Femur (tissue), 1 donor: ENCODE measurements around the gene RECQL5.
"Not testable (repeated sequence)": the region's sequence is repeated elsewhere in the genome, so short reads cannot be mapped to it uniquely, and the experiment has no call there.

Experiments
- DNase-seq: peaks from one replicate; pipeline ENCODE4 v3.0.0-alpha.2; 2017

Gene RECQL5

GRCh38 chr17:75612906-75613626 is 53.9 kb downstream of the RECQL5 start:
- DNase-seq = no peak

DNA sequence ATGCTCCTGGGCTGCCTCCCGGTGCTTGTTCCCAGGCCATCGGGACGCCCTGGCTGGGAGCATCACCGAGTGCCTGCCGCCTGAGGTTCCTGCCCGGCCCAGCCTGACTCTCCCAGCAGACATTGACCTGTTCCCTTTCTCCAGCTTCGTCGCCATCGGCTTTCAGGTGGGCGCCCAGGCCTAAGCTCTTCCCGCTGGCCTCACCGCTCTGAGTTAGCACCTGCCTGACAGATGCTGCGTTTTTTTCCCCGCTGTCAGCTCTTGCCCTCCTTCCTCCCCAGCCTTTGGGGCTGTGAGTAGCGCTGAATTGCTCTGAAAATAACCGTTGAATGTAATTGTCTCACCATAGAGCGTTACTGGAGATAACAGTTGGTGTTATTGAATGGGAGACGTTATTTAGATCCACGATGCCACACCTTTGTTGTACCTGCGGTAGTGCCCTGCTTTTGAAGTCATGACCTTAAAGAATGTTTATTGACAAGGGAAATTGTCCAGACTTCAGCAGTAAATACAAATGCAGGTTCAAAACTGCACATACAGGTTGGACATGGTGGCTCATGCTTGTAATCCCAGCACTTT is 55.0 kb downstream of the RECQL5 start:
- DNase-seq = no peak

- DNase-seq = no peak
These were observed 56.6 kb downstream of the RECQL5 start for GRCh38 chr17:75610103-75610984.

- DNase-seq = no peak
These were observed 59.9 kb downstream of the RECQL5 start for GRCh38 chr17:75607086-75607485.

GRCh38 chr17:75605790-75606189 is 61.2 kb downstream of the RECQL5 start:
- DNase-seq = no peak

- no peak for DNase-seq
These were observed 62.8 kb downstream of the RECQL5 start for GRCh38 chr17:75604034-75604695.

GRCh38 chr17:75603123-75603522 is 63.8 kb downstream of the RECQL5 start:
- no peak for DNase-seq

DNA sequence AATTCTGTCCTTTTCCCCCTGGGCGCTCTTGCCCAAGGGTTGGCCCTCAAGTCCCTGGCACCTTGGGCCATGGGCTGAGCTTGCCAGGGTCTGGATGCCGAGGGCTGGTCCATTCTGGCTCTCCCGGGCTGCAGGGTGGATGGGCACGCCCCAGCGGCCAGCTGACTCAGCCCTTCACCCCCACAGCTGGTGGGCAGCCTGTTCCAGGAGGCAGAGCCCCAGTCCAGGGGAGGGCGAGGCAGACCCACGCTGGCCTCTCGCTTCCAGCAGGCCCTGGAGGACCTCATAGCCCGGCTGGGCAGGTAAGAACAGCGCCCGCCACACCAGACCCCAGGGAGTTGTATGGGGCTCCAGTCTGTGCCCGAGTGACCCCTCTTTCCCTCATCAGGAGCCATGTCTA is 64.3 kb downstream of the RECQL5 start:
- DNase-seq = peak; percentile 31

GRCh38 chr17:75601057-75601987 is 65.6 kb downstream of the RECQL5 start:
- peak; percentile 65 for DNase-seq

DNA sequence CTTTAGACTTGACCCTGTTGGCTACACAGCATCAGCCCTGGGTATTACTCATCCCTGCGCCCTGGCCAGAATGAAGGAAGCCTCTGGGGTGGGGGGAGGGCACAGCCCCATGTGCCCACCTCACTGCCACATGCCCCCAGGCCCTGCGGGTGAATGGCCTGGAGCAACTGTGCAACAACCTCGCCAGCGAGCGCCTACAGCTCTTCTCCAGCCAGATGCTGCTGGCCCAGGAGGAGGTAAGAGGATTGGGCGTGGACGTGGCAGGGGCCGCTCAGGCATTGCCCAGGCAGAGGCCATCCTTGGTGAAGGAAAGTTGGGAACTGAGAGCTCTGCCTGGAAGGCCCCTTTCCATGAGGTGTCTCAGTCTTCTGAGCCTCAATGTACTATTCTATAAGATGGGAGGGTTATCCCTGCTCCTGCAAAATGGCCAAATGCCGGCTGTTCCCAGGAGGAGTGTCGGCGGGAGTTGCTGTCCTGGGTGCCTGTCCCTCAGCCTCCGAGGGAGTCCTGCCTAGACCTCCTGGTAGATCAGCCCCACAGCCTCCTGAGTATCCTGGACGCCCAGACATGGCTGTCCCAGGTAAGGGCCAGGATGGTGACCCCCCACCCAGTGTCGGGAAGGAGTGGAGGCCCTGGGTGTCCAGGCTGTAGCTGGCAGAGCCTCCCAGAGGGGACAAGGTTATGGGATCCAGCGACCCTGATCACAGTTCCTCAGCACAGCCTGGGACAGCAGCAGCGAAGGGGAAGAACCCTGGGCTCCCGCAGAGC is 70.5 kb downstream of the RECQL5 start:
- no peak for DNase-seq

GRCh38 chr17:75595920-75596313 is 71.0 kb downstream of the RECQL5 start:
- no peak for DNase-seq

- DNase-seq = no peak
These were observed 71.6 kb downstream of the RECQL5 start for GRCh38 chr17:75595284-75595919.

DNA sequence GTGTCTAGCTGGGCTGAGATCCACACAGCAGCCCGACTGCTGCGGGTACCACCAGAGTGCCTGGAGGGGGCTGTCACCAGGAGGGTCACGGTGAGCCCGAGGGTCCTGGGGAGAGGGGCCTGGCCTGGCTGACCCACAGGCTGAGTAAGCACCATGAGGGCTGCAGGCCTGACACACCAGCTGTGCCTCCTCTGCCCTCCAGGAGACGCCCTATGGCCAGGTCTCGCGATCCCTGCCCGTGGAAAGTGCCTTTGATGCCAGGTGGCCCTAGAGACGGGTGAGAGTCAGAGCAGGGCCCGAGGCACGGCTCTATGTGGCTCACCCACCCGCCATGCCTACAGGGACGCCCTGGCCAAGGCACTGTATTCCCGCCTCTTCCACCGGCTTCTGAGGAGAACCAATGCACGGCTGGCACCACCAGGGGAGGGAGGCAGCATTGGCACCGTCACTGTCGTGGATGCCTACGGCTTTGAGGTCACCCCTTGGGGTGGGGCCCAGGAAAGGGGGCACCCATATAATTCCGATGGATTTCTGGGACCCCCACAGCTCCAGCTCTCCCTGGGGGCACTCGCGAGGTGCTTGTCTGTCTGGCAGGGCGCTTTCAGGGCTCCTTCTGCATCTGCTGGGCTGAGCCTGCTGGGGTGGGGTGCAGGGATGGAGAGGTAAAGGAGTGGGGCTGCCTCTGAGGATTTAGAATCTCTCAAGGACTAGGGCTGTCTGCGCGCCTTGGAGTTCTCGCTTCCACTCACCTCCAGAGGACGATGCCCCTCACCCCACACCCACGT is 72.3 kb downstream of the RECQL5 start:
- peak; percentile 22 for DNase-seq

DNA sequence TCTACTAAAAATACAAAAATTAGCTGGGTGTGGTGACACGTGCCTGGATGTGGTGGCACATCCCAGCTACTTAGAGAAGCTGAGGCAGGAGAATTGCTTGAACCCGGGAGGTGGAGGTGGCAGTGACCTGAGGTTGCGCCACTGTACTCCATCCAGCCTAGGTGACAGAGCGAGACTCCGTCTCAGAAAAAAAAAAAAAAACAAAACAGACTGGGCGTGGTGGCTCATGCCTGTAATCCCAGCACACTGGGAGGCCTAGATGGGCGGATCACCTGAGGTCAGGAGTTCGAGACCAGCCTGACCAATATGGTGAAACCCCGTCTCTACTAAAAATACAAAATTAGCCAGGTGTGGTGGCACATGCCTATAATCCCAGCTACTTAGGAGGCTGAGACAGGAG is 73.5 kb downstream of the RECQL5 start:
- DNase-seq = not testable (repeated sequence)

- no peak for DNase-seq
These were observed 74.5 kb downstream of the RECQL5 start for GRCh38 chr17:75592348-75593020.

GRCh38 chr17:75591722-75592302 is 75.1 kb downstream of the RECQL5 start:
- DNase-seq = no peak

- DNase-seq = no peak
These were observed 75.9 kb downstream of the RECQL5 start for GRCh38 chr17:75590849-75591721.

DNA sequence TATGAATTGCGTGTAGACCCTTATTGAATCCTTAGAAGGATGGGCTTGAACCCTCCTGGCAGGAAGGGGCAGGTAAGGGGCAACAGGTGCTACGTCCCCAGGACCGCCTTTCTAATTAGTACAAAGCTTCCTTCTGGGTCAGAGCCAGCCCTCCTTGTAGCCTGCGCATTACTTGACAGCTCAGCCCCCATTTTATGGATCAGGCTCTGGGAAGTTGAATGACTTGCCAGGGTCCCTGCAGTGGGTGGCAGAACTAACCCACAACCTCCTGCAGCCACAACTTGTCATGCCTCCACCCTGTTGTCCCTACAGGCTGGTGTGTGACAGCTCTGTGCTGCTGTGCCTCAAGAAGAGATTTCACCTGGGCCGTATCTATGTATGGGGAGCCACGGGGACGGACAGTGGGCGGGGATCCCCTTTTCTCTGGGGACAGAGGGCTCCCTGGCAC is 76.6 kb downstream of the RECQL5 start:
- DNase-seq = no peak
